Activated naive CD4-positive, alpha-beta T cell treated with anti-CD3 and anti-CD28 coated beads, Interleukin-2, amount 50 U/mL, for 24 hours (primary cell): Measurements from ENCODE around the gene CEL.

Source experiments
- H3K27ac Mint-ChIP-seq: one replicate; pipeline ENCODE4 v1.8.0; 2021; ENCODE audit warnings: mild to moderate bottlenecking, mixed read lengths
- H3K27me3 Mint-ChIP-seq: one replicate; pipeline ENCODE4 v1.8.0; 2021; ENCODE audit warnings: mixed read lengths
- H3K36me3 Mint-ChIP-seq: one replicate; pipeline ENCODE4 v1.8.0; 2021; ENCODE audit warnings: mixed read lengths
- H3K4me1 Mint-ChIP-seq: one replicate; pipeline ENCODE4 v1.8.0; 2021; ENCODE audit warnings: mixed read lengths
- H3K4me3 Mint-ChIP-seq: one replicate; pipeline ENCODE4 v1.8.0; 2021; ENCODE audit warnings: mild to moderate bottlenecking, mixed read lengths
- H3K9me3 Mint-ChIP-seq: one replicate; pipeline ENCODE4 v1.8.0; 2021; ENCODE audit warnings: mixed read lengths

CEL gene

DNA sequence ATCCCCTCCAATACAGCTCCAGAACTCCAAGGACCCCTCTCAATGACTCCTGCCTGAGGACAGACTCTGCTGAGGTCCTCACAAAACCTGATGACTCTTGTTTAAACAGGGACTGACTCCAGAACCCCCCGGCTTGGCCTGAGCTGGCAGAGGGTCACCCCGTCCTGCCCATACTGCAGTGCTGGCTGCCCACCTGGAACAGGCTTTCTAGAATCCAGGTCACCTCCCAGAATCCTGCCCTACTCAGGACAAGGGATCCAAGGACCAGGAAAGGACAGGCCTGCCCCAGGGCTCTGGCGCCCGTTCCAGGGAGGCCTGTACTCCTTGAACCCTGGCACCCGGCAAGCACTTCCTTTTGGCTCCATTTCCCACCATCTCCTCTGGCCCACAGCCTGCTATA lies 37.1 kb downstream of the CEL start:
- Mint-ChIP-seq H3K27me3 (no peaks in the 10 kb centered on the region), H3K36me3 (peaks cover 37% of the 10 kb centered on the region), H3K27ac (peak overlapping the region; percentile 82), H3K9me3 (peaks cover 14% of the 10 kb centered on the region), H3K4me1 (no peaks in the 10 kb centered on the region), H3K4me3 (no peak overlapping the region)

DNA sequence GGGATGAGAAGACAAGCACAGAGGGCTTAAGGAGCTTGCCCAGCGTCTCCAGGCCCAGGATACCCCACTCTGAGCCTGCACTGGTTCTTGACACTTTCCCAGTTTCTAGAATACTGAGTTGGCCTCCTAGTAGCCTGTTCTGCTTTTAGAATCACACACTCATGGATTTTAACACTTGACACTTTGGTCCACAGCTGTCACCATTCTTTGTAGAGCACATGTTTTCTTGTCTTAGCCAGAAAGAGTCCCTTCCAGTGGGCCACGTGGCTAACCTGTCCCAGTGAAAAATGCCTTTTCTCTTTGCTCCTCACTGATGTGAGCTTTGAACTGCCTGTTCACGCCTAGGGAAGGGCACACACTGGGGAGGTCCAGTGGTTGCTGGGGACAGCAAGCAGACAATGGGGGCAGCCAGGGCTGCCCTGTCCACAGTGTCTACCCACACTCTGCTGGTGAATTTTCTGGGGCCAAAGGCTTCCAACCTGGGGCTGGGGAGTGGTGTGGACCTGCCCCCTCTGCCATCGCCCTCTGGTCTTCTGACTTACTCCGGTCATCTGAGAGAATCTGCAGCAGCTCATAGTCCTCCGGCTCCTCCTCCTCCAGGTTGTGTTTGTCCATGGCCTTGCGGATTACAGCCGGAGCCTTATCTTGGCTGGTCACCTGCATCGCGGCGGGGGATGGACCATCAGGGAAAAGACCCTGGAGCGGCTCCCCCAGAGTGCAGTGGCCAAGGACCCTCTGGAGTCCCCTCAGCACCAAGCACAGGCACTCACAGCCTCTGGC lies 38.1 kb downstream of the CEL start:
- no peaks in the 10 kb centered on the region for H3K27me3 Mint-ChIP-seq
- no peaks in the 10 kb centered on the region for H3K4me1 Mint-ChIP-seq
- peaks cover 12% of the 10 kb centered on the region for H3K9me3 Mint-ChIP-seq
- no peak overlapping the region for H3K27ac Mint-ChIP-seq
- no peak overlapping the region for H3K4me3 Mint-ChIP-seq
- peaks cover 37% of the 10 kb centered on the region for H3K36me3 Mint-ChIP-seq

DNA sequence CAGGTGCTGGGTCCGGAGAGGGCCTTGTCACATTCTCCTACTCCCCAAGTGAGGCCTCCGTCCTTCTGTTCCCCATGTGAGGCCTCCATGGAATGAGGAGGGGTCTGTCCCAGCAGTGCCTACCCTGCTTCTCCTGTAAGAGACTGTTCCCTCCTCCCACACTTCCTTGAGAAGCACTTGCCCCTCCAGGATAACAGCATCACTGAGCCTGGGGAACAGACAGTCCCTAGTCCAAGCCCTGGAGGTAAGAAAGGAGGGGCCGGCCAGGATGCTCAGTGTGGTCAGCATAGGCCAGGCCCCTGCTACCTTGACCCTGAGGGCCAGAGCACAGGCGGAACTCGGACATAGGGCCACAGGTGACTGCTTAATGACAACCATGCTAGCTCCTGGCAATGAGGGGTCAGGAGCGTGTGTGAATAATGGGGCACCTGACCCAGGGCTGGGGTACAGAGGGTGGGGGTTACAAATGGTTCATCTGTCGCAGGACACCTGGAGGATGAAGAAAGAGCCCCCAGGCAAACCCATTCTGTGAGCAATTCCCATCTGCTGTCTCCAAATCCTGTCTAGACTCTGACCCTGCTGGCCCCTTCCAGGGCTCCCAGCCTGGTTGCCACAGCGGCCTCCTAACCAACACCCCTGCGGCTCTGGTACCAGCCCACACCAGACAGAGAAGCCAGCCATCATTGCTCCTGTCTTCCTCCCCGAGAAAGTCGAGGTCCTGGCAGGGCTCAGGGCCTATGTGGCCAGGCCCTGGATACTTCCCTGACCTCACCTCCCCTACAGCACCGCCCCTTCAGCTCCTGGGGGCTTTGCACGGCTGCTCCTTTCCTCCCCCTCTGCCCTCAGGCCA lies 39.0 kb downstream of the CEL start:
- Mint-ChIP-seq H3K36me3 (peaks cover 32% of the 10 kb centered on the region), H3K27me3 (no peaks in the 10 kb centered on the region), H3K4me3 (no peak overlapping the region), H3K4me1 (no peaks in the 10 kb centered on the region), H3K9me3 (peaks cover 8% of the 10 kb centered on the region), H3K27ac (no peak overlapping the region)

DNA sequence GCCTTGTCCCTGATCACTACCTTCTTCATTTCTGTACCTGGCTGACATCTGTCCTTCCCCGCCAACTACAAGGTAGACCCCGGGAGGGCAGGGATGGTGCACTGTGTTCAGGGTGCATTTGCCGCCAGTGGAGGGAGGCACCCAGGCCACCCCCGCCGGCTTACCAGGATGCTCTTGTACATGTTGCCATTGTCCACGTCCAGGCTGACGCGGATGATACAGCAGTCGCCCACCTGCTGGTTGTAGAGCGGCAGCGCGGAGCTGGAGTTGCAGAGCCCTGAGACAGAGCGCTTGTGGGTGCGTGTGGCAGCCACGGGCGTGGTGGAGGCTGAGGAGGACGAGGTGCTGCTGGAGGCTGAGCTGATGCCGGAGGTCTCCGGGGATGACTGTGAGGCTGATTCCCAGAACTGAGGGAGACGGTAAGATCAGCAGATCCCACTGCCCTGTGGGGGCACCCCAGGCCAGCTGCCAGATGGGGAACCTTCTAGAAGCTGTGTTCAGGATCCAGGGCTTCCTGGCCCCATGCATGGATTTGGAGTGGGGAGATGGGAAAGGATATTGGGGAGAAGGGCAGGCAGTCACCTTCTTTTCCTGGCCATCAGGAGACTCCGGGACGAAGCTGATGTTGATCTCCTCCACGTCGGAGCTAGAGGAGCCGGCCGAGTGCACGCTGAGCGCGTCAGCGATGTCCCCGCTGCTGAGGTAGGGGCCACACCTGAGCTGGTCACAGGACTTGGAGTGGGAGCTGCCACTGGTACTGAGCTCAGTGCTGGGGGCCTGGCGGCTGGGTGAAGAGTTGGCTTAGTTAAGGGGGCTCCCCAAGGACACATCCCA lies 39.8 kb downstream of the CEL start:
- no peaks in the 10 kb centered on the region for H3K4me1 Mint-ChIP-seq
- H3K27ac Mint-ChIP-seq = no peak overlapping the region
- H3K9me3 Mint-ChIP-seq = peaks cover under 1% of the 10 kb centered on the region
- H3K4me3 Mint-ChIP-seq = no peak overlapping the region
- peaks cover 26% of the 10 kb centered on the region for H3K36me3 Mint-ChIP-seq
- no peaks in the 10 kb centered on the region for H3K27me3 Mint-ChIP-seq

DNA sequence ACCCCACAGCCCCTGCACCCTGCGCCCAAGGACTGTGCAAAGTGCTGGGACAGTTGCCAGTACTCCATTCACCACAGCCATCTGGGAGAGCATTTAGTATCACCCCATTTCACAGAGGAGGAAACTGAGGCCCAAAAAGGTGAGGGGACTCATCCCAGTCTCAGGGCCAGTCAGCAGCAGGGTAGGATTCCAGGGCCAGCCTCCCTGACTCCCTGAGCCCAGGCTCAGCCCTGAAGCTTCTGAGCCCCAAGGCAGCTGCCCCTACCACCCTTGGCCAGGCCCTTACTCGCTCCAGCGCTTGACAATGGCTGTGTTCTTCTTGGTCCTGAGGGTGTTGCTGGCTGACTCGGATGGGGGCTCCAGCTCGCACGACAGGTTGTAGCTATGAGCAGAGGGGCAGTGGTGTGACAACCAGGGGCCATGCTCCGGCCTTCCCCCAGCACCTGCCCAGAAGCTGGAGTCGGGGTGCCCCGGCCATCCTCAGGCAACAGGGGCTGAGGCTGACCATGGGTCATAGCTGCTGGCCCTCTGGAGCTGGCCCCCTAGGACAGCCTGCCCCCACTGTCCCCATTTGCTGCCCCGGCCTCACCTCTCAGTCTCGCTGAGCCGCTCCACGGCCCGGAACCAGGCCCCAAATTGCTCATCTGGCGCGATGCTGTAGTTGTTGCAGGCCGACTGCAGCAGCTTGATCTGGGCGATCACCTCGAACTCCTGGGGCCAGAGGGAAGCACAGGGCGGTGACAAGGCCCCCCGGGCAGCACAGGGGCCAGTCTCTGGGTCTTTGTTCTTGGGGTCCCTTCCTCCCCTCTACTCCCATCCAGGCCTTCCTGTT lies 40.6 kb downstream of the CEL start:
- no peak overlapping the region for H3K27ac Mint-ChIP-seq
- no peaks in the 10 kb centered on the region for H3K4me1 Mint-ChIP-seq
- peaks cover 27% of the 10 kb centered on the region for H3K36me3 Mint-ChIP-seq
- no peaks in the 10 kb centered on the region for H3K27me3 Mint-ChIP-seq
- H3K4me3 Mint-ChIP-seq = no peak overlapping the region
- no peaks in the 10 kb centered on the region for H3K9me3 Mint-ChIP-seq

DNA sequence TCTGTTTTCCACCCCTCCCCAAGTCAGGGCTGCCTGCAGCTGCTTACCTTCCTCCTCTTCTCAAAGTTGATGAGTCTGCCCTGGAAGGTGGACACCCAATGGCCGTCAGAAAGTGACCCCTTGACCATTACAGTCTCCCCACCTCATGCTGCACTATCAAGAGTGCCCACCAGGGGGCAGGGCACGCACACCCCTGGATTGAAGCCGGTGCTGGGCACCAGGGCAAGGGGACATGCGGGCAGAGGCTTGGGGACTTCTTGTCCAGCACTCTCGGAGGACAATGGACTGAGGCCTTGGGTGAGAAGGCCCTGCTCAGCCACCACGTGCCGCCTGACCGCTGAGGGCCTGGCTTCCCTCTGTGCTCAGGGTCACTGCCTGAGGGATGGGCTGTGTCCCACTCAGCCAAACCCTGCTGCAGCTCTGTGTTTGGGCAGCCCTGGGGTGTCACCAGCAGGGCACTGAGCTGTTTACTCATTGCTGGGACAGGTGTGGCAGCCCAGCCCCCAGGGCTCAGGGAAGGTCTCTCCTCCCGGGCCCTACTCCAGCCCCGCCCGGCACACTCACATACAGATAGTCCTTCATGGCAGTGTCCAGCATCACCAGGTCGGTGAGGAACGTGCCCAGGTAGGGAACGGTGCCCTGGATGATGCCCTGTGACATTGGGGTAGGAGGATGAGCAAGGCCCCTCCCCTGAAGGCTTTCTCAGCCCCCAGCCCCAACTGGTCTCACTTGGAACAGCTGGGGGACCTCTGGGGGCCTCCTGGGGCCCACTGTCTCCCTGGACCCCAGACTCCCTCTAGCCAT lies 41.6 kb downstream of the CEL start:
- Mint-ChIP-seq H3K27ac (no peak overlapping the region), H3K9me3 (no peaks in the 10 kb centered on the region), H3K4me3 (no peak overlapping the region), H3K4me1 (no peaks in the 10 kb centered on the region), H3K36me3 (peaks cover 20% of the 10 kb centered on the region), H3K27me3 (no peaks in the 10 kb centered on the region)

DNA sequence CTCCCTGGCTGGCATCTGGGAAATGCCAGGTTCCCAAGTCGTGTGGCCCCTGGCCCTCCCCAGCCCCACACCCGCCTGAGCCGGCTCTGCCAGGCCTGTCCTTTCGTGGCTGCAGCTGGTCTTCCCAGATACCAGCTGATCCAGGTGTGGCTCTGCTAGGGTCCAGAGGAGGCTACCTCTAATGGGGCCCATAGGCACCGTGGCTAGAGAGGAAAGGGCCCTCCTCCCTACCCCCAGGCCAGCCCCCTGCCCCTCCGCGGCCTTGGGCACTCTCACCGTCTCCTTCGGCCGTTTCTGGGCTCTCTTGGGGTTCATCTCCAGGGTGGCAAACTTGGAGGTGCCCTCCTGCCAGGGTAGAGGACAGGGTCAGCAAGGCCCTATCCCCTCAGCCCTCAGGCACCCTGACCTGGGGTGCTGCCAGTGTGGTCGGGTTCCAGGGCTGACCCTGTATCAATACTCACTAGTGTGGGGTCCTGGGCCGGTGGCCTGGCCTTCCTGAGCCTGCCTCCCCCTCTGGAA lies 42.3 kb downstream of the CEL start:
- H3K27ac Mint-ChIP-seq = no peak overlapping the region
- H3K9me3 Mint-ChIP-seq = no peaks in the 10 kb centered on the region
- peaks cover 16% of the 10 kb centered on the region for H3K36me3 Mint-ChIP-seq
- no peaks in the 10 kb centered on the region for H3K4me1 Mint-ChIP-seq
- no peaks in the 10 kb centered on the region for H3K27me3 Mint-ChIP-seq
- no peak overlapping the region for H3K4me3 Mint-ChIP-seq

DNA sequence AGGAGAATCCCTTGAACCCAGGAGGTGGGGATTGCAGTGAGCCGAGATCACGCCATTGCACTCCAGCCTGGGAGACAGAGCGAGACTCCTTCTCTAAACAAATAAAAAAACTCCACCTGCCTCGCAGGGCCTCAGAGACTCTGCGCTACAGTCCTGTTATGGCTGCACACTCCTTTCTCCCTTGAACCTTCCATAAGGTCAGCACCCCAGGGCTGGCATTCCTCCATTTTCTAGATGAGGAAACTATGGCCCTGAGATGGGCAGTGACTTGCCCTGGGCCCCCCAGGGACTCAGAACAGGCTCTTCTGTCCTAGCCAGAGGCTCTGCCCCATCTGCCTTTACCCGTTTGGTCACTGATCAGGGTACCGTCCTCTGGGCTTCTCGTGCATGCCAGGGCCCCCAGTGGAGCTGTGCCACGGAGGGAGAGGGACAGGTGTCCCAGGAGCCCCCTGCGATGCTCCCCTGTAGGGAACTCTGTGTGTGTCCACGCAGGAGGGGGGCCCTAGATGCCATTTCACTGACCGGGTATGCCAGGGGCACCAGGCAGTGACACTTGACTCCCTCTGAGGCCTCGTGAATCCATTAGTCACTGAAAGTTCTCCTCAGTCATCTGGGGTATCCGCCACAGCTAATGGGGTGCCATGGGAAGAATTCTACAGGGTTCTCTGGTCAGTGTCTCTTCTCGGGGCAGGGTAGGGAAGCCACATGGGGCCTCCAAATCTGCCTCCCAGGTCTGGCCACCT lies 43.1 kb downstream of the CEL start:
- no peaks in the 10 kb centered on the region for H3K27me3 Mint-ChIP-seq
- peaks cover 15% of the 10 kb centered on the region for H3K36me3 Mint-ChIP-seq
- no peaks in the 10 kb centered on the region for H3K4me1 Mint-ChIP-seq
- H3K9me3 Mint-ChIP-seq = no peaks in the 10 kb centered on the region
- no peak overlapping the region for H3K4me3 Mint-ChIP-seq
- H3K27ac Mint-ChIP-seq = no peak overlapping the region

DNA sequence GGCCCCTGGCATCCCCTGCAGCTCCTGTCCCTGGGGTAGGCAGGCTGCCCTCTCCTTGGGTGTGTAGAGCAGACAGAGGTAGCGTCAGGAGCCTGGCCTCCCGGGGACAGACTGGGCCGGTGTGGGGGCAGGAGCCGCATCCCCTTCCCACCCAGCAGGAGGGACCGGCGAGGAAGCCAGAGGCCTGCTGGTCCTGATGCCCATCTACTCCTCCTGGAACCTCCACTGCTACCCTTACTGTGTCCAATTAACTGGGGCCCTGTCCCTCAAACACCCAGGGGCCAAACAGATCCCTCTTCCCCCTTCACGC lies 43.6 kb downstream of the CEL start:
- Mint-ChIP-seq H3K4me1 (no peaks in the 10 kb centered on the region), H3K4me3 (no peak overlapping the region), H3K27ac (no peak overlapping the region), H3K36me3 (peaks cover 18% of the 10 kb centered on the region), H3K27me3 (no peaks in the 10 kb centered on the region), H3K9me3 (no peaks in the 10 kb centered on the region)

DNA sequence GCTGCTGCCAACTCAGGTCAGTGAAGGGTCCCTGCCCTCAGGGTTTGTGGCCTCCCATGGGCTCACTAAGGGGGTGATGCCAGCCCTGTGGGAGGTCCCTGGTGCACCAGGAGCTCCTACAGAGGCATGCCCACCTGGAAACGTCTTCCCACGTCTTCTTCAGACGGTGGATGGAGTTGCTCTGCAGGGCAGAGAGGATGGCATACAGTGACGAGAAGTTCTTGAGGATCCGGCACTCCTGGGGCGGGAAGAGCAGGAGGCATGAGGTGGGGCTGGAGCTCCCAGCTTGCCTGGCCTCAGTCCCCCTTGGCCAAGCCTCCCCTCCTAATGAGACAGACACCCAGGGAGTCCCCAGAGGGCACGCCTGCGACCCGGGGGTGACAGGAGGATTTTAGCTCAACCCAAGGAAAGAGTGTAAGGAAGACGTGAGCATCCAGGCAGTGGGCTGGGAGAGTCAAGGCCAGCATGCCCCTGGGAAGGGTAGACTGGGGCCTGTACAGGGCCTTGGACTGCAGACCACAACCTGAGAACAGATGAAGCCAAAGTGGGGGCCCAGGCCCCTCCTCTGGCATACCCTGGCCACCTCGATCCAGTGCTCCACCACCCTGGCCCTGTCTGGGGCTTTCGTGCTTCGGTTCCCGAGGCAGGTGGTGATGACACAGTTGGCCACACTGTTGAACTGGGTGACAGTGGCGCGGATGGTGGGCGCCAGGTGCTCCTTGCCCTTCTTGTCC lies 44.9 kb downstream of the CEL start:
- H3K4me1 Mint-ChIP-seq = no peaks in the 10 kb centered on the region
- H3K4me3 Mint-ChIP-seq = no peak overlapping the region
- no peaks in the 10 kb centered on the region for H3K27me3 Mint-ChIP-seq
- H3K9me3 Mint-ChIP-seq = no peaks in the 10 kb centered on the region
- H3K27ac Mint-ChIP-seq = no peak overlapping the region
- H3K36me3 Mint-ChIP-seq = peaks cover 14% of the 10 kb centered on the region

DNA sequence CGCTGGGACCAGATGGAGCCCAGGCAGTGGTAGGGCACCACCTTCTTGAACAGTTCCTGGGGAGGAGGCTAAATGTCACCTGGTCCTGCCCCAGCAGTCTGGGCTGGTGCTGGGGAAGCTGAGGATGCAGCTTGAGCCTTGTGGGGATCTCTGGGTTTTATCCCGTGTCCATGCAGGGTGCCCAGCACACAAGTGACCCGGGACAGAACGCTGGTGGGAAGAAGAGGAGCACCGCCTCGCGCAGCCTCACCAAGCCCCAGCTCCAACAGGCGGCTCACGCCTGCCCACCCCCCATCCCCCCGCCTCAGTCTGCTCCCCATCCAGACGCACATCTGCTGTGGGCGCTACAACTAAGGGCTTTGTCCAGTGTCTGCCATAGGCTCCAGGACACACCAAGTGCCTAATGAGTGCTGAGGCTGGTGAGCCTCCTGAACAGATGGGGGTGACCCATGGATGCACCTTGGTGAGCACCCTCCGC lies 45.5 kb downstream of the CEL start:
- no peaks in the 10 kb centered on the region for H3K4me1 Mint-ChIP-seq
- H3K36me3 Mint-ChIP-seq = peaks cover 14% of the 10 kb centered on the region
- no peak overlapping the region for H3K4me3 Mint-ChIP-seq
- H3K27me3 Mint-ChIP-seq = no peaks in the 10 kb centered on the region
- H3K27ac Mint-ChIP-seq = no peak overlapping the region
- no peaks in the 10 kb centered on the region for H3K9me3 Mint-ChIP-seq

DNA sequence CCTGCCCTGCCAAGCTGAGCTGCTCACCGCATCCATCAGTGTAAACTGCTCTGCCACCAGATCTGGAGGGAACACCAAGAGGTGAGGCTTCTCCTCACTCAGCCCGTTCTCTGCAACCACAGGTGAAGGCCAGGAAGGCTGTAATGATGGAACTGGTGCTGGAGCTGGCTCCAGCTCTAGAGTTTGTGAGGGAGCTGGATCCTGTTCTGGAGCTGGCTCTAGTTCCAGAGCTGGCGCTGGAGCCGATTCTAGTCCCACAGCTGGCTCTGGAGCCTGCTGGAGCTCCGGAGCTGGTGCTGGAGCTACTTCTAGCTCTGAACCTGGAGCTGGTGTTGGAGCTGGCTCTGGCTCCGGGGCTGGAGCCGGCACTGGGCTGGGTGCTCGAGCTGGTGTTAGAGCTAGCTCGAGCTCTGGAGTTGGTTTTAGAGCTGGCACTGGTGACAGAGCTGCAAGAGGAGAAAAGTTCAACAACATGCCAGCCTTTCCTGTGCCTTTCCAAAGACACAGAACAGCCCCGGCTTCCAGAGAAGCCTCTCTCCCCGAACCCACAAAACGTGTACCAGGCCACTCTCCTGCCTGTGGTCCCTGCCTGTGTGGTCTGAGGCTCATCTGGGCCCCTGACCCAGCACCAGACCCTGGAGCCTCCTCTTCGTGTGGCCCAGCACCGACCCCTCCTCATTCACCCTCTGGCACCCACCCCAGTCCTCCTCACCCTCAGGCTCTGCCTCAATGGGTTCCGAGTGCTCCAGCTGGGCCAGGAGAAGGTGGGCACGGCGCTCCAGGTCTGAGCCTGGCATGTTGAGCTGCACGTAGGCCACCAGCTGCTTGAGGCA lies 46.4 kb downstream of the CEL start:
- Mint-ChIP-seq H3K27ac (no peak overlapping the region), H3K4me3 (no peak overlapping the region), H3K27me3 (no peaks in the 10 kb centered on the region), H3K36me3 (peaks cover 9% of the 10 kb centered on the region), H3K4me1 (peaks cover under 1% of the 10 kb centered on the region), H3K9me3 (no peaks in the 10 kb centered on the region)
